Measurements from ENCODE around the gene CSAG2. TPM values are rescaled to one million over a fixed set of nuclear protein-coding genes. Genes with fewer than 3 reads are reported as not detected.
"Not testable (repeated sequence)": the region's sequence is repeated elsewhere in the genome, so short reads cannot be mapped to it uniquely, and the experiment has no call there.

The CSAG2 gene
- not detected for total RNA-seq

DNA sequence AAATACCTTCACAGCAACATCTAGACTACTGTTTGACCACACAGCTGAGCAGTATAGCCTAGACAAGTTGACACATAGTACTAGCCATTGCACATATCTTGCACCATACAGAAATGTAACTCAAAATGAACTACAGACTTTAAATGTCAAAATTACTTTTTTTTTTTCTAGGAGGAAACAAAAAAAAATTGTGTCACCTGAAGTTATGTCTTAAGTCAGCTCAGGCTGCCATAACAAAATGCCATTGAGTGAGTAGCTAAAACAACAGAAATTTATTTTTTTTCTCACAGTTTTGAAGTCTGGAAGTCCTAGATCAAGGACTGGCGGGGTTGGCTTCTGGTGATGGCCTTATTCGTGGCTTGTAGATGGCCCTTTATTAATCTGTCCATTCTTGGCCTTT, at the start of gene CSAG2:
Gene CSAG2, minus strand, starts transcription at position 101 of the 400 bp plus-strand sequence. CDS start 161 bp downstream, outside the sequence.
- not testable (repeated sequence) for DNase-seq

DNA sequence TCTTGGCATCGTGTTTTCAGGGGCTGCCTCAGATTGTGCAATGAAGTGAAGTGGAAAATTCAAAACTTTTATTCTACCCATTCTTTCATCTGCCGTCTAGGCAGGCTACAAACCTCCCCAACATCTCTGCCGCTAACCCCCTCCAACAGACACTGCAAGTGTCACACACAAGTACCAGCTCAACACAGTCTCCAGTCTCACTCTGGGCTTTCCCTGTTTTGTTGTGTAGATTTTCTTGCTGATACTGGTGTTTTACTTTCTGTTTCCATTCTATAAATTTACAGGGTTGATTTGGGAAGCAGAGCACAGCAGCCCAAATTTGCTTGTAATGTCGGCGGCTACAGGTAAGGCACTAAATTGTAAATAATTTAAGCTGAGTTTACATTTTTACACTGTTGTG, 45.8 kb upstream of the CSAG2 start:
- not testable (repeated sequence) for DNase-seq

DNA sequence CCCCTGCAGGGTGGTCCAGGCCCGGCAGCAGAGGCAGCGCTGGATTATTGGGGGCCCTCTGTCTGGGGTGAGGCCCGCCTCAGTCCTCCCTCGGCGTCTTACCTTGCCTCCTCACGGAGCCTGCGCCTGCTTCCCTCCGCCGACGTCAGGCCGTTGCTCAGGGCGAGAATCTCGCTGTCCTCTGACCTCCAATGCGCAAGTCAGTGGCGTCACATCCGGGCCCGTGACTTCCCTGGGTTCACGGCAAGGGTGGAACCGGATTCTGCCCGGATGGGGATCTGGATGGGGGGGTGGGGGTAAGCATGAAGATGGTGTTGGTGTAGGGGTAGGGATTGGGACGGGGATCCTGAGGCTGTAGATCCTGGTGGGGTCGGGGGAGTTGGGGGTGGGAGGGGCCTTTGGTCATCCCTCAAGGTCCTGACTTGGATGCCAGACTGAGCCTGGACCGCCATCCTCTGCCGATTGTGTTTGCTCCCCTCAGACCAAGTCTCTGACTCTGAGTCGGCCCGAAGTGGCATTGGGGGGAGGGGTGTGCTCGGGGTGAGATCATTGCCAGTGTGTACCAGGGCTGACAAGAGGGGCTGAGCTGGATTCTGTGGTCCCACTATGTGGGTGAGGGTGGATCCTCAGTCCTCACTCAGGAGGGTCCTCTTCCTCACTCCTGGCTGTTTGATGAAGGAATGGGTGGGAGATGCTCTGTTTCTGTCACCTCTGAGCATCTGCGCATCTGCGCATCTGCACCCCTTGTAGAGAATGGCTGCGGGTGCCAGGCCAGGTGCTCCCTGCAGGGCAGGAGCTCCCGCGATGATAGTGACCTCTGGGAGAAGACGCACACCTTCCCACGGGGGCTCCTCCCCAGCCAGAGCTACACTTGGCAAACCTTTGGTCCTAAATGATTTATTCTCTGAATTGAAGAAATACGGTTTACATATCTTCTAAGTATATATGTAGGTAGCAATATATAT, 44.9 kb upstream of the CSAG2 start, which contains the start of gene MAGEA2:
Gene MAGEA2, minus strand, starts transcription at position 157 of the 965 bp plus-strand sequence. CDS start 2,479 bp downstream, outside the sequence.
- DNase-seq: not testable (repeated sequence)

DNA sequence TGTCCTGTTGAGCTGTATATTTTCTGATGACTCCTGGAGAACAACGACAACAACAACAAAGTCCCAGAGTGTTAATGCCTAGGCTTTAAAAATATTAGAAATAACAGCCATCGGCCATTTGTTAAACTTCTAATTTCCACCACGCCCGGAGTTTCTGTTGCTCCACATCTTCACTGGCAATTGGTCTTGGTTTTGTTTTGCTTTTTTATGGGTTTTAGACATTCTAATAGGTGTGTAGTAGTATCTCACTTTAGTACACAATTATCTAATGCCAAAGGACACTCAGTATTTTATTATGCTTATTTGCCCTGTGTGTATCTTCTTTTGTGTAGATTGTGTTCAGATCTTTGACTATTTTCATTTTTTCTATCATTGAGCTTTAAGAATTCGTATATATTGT, 29.5 kb upstream of the CSAG2 start:
- no peak for DNase-seq

- not testable (repeated sequence) for DNase-seq
Measured at GRCh38 chrX:152736528-152736927, 27.5 kb upstream of the CSAG2 start.

GRCh38 chrX:152735860-152736511, 26.9 kb upstream of the CSAG2 start:
- DNase-seq: no peak

DNA sequence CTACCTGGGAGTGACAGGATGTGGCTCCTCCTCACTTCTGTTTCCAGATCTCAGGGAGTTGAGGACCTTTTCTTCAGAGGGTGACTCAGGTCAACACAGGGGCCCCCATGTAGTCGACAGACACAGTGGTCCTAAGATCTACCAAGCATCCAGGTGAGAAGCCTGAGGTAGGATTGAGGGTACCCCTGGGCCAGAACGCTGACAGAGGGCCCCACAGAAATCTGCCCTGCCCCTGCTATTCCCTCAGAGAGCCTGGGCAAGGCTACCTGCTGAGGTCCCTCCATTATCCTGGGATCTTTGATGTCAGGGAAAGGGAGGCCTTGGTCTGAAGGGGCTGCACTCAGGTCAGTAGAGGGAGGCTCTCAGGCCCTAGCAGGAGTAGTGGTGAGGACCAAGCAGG, 26.0 kb upstream of the CSAG2 start:
- DNase-seq: no peak

GRCh38 chrX:152734143-152734858, 25.2 kb upstream of the CSAG2 start:
- not testable (repeated sequence) for DNase-seq

DNA sequence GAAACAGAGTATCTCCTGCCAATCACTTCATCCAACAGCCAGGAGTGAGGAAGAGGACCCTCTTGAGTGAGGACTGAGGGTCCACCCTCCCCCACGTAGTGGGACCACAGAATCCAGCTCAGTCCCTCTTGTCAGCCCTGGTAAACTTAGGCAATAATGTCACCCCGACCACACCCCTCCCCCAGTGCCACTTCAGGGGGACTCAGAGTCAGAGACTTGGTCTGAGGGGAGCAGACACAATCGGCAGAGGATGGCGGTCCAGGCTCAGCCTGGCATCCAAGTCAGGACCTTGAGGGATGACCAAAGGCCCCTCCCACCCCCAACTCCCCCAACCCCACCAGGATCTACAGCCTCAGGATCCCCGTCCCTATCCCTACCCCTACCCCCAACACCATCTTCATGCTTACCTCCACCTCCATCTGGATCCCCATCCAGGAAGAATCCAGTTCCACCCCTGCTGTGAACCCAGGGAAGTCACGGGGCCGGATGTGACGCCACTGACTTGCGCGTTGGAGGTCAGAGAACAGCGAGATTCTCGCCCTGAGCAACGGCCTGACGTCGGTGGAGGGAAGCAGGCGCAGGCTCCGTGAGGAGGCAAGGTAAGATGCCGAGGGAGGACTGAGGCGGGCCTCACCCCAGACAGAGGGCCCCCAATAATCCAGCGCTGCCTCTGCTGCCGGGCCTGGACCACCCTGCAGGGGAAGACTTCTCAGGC, 24.3 kb upstream of the CSAG2 start, which contains the start of the genes CSAG1 and MAGEA12:
Gene CSAG1, minus strand, starts transcription at position 461 of the 715 bp plus-strand sequence. CDS start 1,261 bp downstream, outside the sequence.
Gene MAGEA12, plus strand, starts transcription at position 497 of the 715 bp plus-strand sequence. CDS start 2,405 bp downstream, outside the sequence.
- no peak for DNase-seq

GRCh38 chrX:152725409-152725808, 16.3 kb upstream of the CSAG2 start:
- DNase-seq: no peak

DNA sequence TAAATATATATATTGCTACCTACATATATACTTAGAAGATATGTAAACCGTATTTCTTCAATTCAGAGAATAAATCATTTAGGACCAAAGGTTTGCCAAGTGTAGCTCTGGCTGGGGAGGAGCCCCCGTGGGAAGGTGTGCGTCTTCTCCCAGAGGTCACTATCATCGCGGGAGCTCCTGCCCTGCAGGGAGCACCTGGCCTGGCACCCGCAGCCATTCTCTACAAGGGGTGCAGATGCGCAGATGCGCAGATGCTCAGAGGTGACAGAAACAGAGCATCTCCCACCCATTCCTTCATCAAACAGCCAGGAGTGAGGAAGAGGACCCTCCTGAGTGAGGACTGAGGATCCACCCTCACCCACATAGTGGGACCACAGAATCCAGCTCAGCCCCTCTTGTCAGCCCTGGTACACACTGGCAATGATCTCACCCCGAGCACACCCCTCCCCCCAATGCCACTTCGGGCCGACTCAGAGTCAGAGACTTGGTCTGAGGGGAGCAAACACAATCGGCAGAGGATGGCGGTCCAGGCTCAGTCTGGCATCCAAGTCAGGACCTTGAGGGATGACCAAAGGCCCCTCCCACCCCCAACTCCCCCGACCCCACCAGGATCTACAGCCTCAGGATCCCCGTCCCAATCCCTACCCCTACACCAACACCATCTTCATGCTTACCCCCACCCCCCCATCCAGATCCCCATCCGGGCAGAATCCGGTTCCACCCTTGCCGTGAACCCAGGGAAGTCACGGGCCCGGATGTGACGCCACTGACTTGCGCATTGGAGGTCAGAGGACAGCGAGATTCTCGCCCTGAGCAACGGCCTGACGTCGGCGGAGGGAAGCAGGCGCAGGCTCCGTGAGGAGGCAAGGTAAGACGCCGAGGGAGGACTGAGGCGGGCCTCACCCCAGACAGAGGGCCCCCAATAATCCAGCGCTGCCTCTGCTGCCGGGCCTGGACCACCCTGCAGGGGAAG, 5.0 kb upstream of the CSAG2 start, which contains the start of gene MAGEA2B:
Gene MAGEA2B, plus strand, starts transcription at position 814 of the 973 bp plus-strand sequence. CDS start 2,479 bp downstream, outside the sequence.
- not testable (repeated sequence) for DNase-seq

DNA sequence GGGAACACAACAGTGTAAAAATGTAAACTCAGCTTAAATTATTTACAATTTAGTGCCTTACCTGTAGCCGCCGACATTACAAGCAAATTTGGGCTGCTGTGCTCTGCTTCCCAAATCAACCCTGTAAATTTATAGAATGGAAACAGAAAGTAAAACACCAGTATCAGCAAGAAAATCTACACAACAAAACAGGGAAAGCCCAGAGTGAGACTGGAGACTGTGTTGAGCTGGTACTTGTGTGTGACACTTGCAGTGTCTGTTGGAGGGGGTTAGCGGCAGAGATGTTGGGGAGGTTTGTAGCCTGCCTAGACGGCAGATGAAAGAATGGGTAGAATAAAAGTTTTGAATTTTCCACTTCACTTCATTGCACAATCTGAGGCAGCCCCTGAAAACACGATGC, 4.1 kb upstream of the CSAG2 start:
- DNase-seq: not testable (repeated sequence)

DNA sequence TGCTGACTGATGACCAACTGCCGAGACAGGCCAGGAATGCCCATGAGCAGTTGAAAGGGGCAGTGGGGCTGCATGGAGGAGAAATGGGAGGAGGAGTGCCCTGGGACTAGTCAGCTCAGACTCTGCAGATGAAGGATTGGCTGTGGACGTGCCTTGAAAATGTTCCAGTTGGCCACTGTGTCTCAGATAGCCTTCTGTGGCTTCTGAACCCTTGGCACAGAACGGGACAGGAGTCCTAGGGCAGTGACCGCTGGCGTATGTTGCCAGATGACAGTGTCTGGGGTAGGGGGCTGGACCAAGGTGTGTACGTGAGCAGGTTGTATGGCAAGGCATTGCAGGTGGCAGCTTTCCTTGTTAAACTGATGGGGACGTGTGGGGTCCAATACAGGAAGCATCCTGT, 2.6 kb downstream of the CSAG2 start:
- not testable (repeated sequence) for DNase-seq

GRCh38 chrX:152700390-152700789, 8.7 kb downstream of the CSAG2 start:
- DNase-seq: not testable (repeated sequence)

DNA sequence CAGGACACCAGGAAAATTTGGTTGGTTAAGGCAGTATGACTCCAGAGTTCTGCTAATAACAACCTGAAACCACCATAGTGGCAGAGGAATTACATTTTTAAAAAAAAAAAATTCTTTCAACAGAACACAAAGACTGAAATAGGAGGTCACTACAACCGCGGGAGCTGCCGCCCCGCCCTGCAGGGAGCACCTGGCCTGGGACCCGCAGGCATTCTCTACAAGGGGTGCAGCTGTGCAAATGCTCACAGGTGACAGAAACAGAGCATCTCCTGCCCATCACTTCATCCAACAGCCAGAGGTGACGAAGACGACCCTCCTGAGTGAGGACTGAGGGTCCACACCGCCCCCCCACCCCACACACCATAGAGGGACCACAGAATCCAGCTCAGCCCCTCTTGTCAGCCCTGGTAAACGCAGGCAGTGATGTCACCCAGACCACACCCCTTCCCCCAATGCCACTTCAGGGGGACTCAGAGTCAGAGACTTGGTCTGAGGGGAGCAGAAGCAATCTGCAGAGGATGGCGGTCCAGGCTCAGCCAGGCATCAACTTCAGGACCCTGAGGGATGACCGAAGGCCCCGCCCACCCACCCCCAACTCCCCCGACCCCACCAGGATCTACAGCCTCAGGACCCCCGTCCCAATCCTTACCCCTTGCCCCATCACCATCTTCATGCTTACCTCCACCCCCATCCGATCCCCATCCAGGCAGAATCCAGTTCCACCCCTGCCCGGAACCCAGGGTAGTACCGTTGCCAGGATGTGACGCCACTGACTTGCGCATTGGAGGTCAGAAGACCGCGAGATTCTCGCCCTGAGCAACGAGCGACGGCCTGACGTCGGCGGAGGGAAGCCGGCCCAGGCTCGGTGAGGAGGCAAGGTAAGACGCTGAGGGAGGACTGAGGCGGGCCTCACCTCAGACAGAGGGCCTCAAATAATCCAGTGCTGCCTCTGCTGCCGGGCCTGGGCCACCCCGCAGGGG, 10.8 kb downstream of the CSAG2 start, which contains the start of gene MAGEA3:
Gene MAGEA3, plus strand, starts transcription at position 843 of the 980 bp plus-strand sequence. CDS start 2,039 bp downstream, outside the sequence.
- DNase-seq: not testable (repeated sequence)

DNA sequence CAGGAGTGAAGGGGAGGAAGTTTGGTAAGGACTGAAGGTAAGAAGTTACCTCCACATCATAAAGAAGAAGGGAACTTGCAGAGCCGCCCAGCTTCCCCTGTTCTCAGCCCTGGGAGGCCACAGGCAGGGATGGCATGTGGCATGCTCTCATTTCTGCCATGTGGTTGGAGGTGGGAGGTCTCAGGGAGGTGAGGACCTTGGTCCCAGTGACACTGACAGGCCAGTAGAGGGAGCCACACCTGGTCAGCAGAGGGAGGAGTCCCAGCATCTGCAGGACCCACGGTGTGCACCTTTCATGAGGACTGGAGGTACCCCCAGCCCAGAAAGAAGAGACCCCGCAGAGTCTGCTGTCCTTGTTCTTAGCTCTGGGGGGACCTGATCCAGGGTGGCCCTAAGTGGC, 28.1 kb downstream of the CSAG2 start:
- DNase-seq: not testable (repeated sequence)

DNA sequence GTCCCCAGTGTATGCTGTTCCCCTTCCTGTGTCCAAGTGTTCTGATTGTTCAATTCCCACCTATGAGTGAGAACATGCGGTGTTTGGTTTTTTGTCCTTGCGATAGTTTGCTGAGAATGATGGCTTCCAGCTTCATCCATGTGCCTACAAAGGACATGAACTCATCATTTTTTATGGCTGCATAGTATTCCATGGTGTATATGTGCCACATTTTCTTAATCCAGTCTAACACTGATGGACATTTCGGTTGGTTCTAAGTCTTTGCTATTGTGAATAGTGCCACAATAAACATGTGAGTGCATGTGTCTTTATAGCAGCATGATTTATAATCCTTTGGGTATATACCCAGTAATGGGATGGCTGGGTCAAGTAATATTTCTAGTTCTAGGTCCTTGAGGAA, 34.4 kb downstream of the CSAG2 start:
- DNase-seq: not testable (repeated sequence)

DNA sequence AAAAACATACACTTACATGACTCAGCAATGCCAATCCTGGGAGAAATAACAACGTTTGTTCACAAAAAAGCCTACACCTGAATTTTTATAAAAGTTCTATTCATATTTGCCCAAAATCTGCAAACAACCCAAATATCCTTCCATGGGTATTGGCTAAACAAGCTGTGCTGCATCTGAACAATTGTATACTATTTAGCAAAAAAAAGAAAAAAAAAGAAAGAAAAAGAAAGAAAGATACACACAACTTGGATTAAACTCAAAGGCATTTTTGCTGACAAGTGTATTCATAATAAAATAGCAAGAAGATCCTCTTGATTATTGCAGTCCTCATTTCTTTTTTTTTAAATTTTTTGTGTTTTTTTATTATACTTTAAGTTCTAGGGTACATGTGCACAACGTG, 34.9 kb downstream of the CSAG2 start:
- no peak for DNase-seq

DNA sequence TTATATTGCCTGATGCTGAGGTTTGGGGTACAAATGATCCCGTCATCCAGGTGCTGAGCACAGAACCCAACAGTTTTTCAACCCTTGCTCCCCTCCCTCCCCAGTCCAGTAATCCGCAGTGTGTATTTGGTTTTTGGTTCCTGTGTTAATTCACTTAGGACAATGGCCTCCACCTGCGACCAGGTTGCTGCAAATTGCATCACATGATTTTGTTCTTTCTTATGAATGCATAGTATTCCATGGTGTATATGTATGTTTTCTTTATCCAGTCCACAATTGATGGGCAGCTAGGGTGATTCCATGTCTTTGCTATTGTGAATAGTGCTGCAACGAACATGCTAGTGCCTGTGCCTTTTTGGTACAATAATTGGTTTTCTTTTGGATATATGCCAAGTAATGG, 46.0 kb downstream of the CSAG2 start:
- no peak for DNase-seq
